SK-N-SH (cell line): ENCODE measurements around the gene CDH20. TPM values are rescaled to one million over a fixed set of nuclear protein-coding genes. Genes with fewer than 3 reads are reported as not detected.

Source experiments
- CTCF ChIA-PET: fragments of 300-600, 350-600 bp; formaldehyde crosslinking; extraction: SDS; loops from one replicate; lab custom pipeline; 2021; lab: Yijun Ruan, JAX
- POLR2A ChIA-PET: fragments of 350-600 bp; sonication (Branson Sonifier 250); formaldehyde crosslinking; extraction: SDS; loops from one replicate; lab custom pipeline; 2020; ENCODE audit warnings: antibody characterized with exemption, inconsistent platforms; lab: Yijun Ruan, JAX
- DNase-seq: peaks from one replicate; pipeline ENCODE4 v3.0.0; 2012
- H2AFZ ChIP-seq: fragments of 200-600 bp; sonication (generic); 2 replicates; pipeline ENCODE4 v1.8.1; 2016; ENCODE audit warnings: antibody characterized with exemption, mild to moderate bottlenecking, low read depth
- H3F3A ChIP-seq: fragments of 200-600 bp; sonication (generic); replicated peaks from 2 replicates; pipeline ENCODE3; 2016; ENCODE audit warnings: antibody characterized with exemption, mild to moderate bottlenecking; ENCODE audit not compliant: insufficient read depth
- H3K27ac ChIP-seq, 2 experiments: fragments of 200-500 bp in 1 of 2; fragments of 200-600 bp in 1 of 2; sonication (Bioruptor generic) in 1 of 2; sonication (generic), shearing (Covaris generic) in 1 of 2; 2 replicates each; pipeline versions ENCODE4 v1.5.1 to v1.6.1; 2014 to 2016; ENCODE audit warnings: low read depth in 2 of 2, inconsistent platforms in 1 of 2, low read length in 1 of 2, mild to moderate bottlenecking in 1 of 2, mixed read lengths in 1 of 2
- H3K27me3 ChIP-seq: fragments of 200-600 bp; sonication (generic), shearing (Covaris generic); 2 replicates; pipeline ENCODE4 v1.6.1; 2016; ENCODE audit warnings: mixed run types; ENCODE audit not compliant: insufficient read depth
- H3K36me3 ChIP-seq, 2 experiments: fragments of 200-500 bp in 1 of 2; fragments of 200-600 bp in 1 of 2; sonication (Bioruptor generic) in 1 of 2; sonication (generic) in 1 of 2; replicated peaks in 1 of 2; 2 replicates each; pipeline versions ENCODE3 to v1.5.1; 2014 to 2016; ENCODE audit warnings: low read length in 1 of 2, mild to moderate bottlenecking in 1 of 2; ENCODE audit not compliant: insufficient read depth in 2 of 2, control insufficient read depth in 1 of 2
- H3K4me1 ChIP-seq, 2 experiments: fragments of 200-500 bp in 1 of 2; fragments of 200-600 bp in 1 of 2; sonication (Bioruptor generic) in 1 of 2; sonication (generic), shearing (Covaris generic) in 1 of 2; 2 replicates each; pipeline versions ENCODE4 v1.5.1 to v1.6.1; 2014 to 2016; ENCODE audit warnings: low read depth in 1 of 2, low read length in 1 of 2, mixed run types in 1 of 2; ENCODE audit not compliant: insufficient read depth in 2 of 2, control insufficient read depth in 1 of 2
- H3K4me2 ChIP-seq: fragments of 200-600 bp; sonication (generic), shearing (Covaris generic); 2 replicates; pipeline ENCODE4 v1.6.1; 2017; ENCODE audit warnings: mixed run types
- H3K4me3 ChIP-seq, 2 experiments: fragments of 200-500 bp in 1 of 2; fragments of 200-600 bp in 1 of 2; sonication (Bioruptor generic) in 1 of 2; sonication (generic), shearing (Covaris generic) in 1 of 2; 2 replicates each; pipeline versions ENCODE4 v1.5.1 to v1.8.1; 2014 to 2016; ENCODE audit warnings: low read depth in 2 of 2, inconsistent platforms in 1 of 2, low read length in 1 of 2, mild to moderate bottlenecking in 1 of 2, mixed read lengths in 1 of 2, moderate library complexity in 1 of 2
- H3K79me2 ChIP-seq: fragments of 200-600 bp; sonication (generic); 2 replicates; pipeline ENCODE4 v1.8.1; 2017; ENCODE audit warnings: mild to moderate bottlenecking; ENCODE audit not compliant: insufficient read depth
- H3K9ac ChIP-seq: fragments of 200-600 bp; sonication (generic); 2 replicates; pipeline ENCODE4 v1.6.1; 2017; ENCODE audit warnings: mixed run types
- H3K9me2 ChIP-seq: fragments of 200-600 bp; sonication (generic); 2 replicates; pipeline ENCODE4 v1.6.1; 2017; ENCODE audit warnings: mixed run types
- H3K9me3 ChIP-seq: fragments of 200-600 bp; sonication (generic); 2 replicates; pipeline ENCODE4 v1.6.1; 2017; ENCODE audit warnings: mixed run types, mild to moderate bottlenecking, moderate library complexity
- H4K20me1 ChIP-seq: fragments of 200-600 bp; sonication (generic); 2 replicates; pipeline ENCODE4 v1.6.1; 2017; ENCODE audit warnings: mild to moderate bottlenecking, mixed run types; ENCODE audit not compliant: insufficient read depth
- CTCF ChIP-seq: fragments of 200-600 bp; sonication (generic); IDR thresholded peaks from 2 replicates; pipeline ENCODE4 v1.6.1; 2017; ENCODE audit warnings: antibody characterized with exemption, mild to moderate bottlenecking, moderate library complexity
- ELF1 ChIP-seq: IDR thresholded peaks from 2 replicates; pipeline ENCODE4 v1.4.0; 2012
- EP300 ChIP-seq, 2 experiments: IDR thresholded peaks; 2 replicates each; pipeline versions ENCODE4 v1.4.0 to v1.6.1; 2012; ENCODE audit warnings: borderline replicate concordance in 1 of 2, low read depth in 1 of 2, low read length in 1 of 2
- FOXJ3 ChIP-seq: sonication (generic); formaldehyde crosslinking; IDR thresholded peaks from 2 replicates; pipeline ENCODE4 v1.5.1; 2020; ENCODE audit warnings: mild to moderate bottlenecking, missing genetic modification reagents
- GABPA ChIP-seq: IDR thresholded peaks from 2 replicates; pipeline ENCODE4 v1.4.0; 2012; ENCODE audit warnings: low read depth, mild to moderate bottlenecking
- IRF3 ChIP-seq: fragments of 150-350 bp; IDR thresholded peaks from 2 replicates; pipeline ENCODE4 v1.6.1; 2016; ENCODE audit warnings: mild to moderate bottlenecking, low read depth, low read length
- MAX ChIP-seq: IDR thresholded peaks from 2 replicates; pipeline ENCODE4 v1.4.0; 2012; ENCODE audit warnings: low read depth
- NRF1 ChIP-seq: IDR thresholded peaks from 2 replicates; pipeline ENCODE4 v1.6.1; 2012; ENCODE audit warnings: low read depth, mild to moderate bottlenecking, low read length
- PBX3 ChIP-seq: IDR thresholded peaks from 2 replicates; pipeline ENCODE4; 2012
- RAD21 ChIP-seq: IDR thresholded peaks from 2 replicates; pipeline ENCODE4 v1.6.1; 2012; ENCODE audit warnings: mild to moderate bottlenecking, low read length
- RFX5 ChIP-seq: IDR thresholded peaks from 2 replicates; pipeline ENCODE4 v1.6.1; 2012; ENCODE audit warnings: mild to moderate bottlenecking, improper control_type of control experiment, low read length
- SIN3A ChIP-seq: IDR thresholded peaks from 2 replicates; pipeline ENCODE4 v1.6.1; 2012; ENCODE audit warnings: low read depth, mild to moderate bottlenecking, low read length, moderate library complexity, borderline replicate concordance
- SMC3 ChIP-seq: IDR thresholded peaks from 2 replicates; pipeline ENCODE4 v1.6.1; 2012; ENCODE audit warnings: low read depth, low read length, improper control_type of control experiment
- TCF12 ChIP-seq: IDR thresholded peaks from 2 replicates; pipeline ENCODE4 v1.4.0; 2012
- USF1 ChIP-seq: IDR thresholded peaks from 2 replicates; pipeline ENCODE4 v1.4.0; 2012; ENCODE audit warnings: low read depth, borderline replicate concordance
- YY1 ChIP-seq: IDR thresholded peaks from 2 replicates; pipeline ENCODE4 v1.4.0; 2012; ENCODE audit warnings: low read depth, mild to moderate bottlenecking
- ZBTB33 ChIP-seq: IDR thresholded peaks from 2 replicates; pipeline ENCODE4 v1.4.0; 2012; ENCODE audit warnings: low read depth, borderline replicate concordance
- WGBS: methylation state at CpG from one replicate; pipeline ENCODE4 v1.1.6; 2017; ENCODE audit warnings: low lambda C conversion rate; 5-methylcytosine and 5-hydroxymethylcytosine counted together
- polyA plus RNA-seq, 3 experiments: library from polyadenylated mRNA; depleted of rRNA; stranded (reverse); fragments of >200 nt; gene quantifications; 2 replicates each; pipeline ENCODE4 v1.2.3, GENCODE V29; 2012

Gene CDH20
- polyA plus RNA-seq, 1 of the 3 experiments (the other 2 are of a cell fraction): 1.1 TPM

- CTCF ChIA-PET: interaction anchor here (0.6 to 8.3 kb wide), 50 partner anchors 9 to 1514 kb away, joined by 3 to 116 read pairs (median 4); no protein-coding TSS in a partner anchor
- H3K9ac ChIP-seq: no peak overlapping the region
- WGBS: 0% methylated on average over 1 of the region's 1 CpG
- TF ChIP-seq NRF1 (no peak), MAX (0 out of 2 replicates have a peak, but pooled peaks have one; percentile 18), FOXJ3 (CRISPR knock-in tag) (no peak), SIN3A (no peak), IRF3 (no peak), CTCF (peak; percentile 84), ELF1 (no peak), PBX3 (no peak), GABPA (no peak), SMC3 (peak; percentile 97), RAD21 (peak; percentile 97), YY1 (no peak)
- TF ChIP-seq, all 33 proteins: peak for 4
- no peak overlapping the region for H3K4me2 ChIP-seq
- peak overlapping the region in 1 of 2 experiments; percentile 20; a peak in 1 of 4 replicates for H3K4me3 ChIP-seq
- H4K20me1 ChIP-seq: no peaks in the 10 kb centered on the region
- peak overlapping the region; percentile 48; the same call in 1 of the 2 replicates for H2AFZ ChIP-seq
- H3F3A ChIP-seq: no peaks in the 10 kb centered on the region
- H3K9me2 ChIP-seq: no peaks in the 10 kb centered on the region
- H3K4me1 ChIP-seq: no peaks in the 10 kb centered on the region
- no peaks in the 10 kb centered on the region for H3K79me2 ChIP-seq
- no peaks in the 10 kb centered on the region for H3K36me3 ChIP-seq
- H3K9me3 ChIP-seq: no peaks in the 10 kb centered on the region
- DNase-seq: peak; percentile 69
- H3K27ac ChIP-seq: no peak overlapping the region
- POLR2A ChIA-PET: no interaction called here
- H3K27me3 ChIP-seq: no peaks in the 10 kb centered on the region
Observed at GRCh38 chr18:61502472-61502871, 169.2 kb downstream of the CDH20 start.

- 63% methylated on average over 3 of the region's 3 CpGs for whole genome bisulfite sequencing
- no peaks in the 10 kb centered on the region for H3F3A ChIP-seq
- no peak for DNase-seq
- H3K27me3 ChIP-seq: no peaks in the 10 kb centered on the region
- H3K9me2 ChIP-seq: no peaks in the 10 kb centered on the region
- 0 out of 2 replicates have a peak overlapping the region, but pooled peaks have one; percentile 9 for H3K4me2 ChIP-seq
- H3K79me2 ChIP-seq: no peaks in the 10 kb centered on the region
- no peak overlapping the region for H3K9ac ChIP-seq
- H3K4me1 ChIP-seq: no peaks in the 10 kb centered on the region
- H3K4me3 ChIP-seq: no peak overlapping the region
- ChIA-PET POLR2A (no interaction called here), CTCF (interaction anchor here (1.0 to 8.3 kb wide), 16 partner anchors 14 to 834 kb away, joined by 3 to 116 read pairs (median 6); no protein-coding TSS in a partner anchor)
- no peaks in the 10 kb centered on the region for H3K36me3 ChIP-seq
- H3K27ac ChIP-seq: no peak overlapping the region
- no peaks in the 10 kb centered on the region for H4K20me1 ChIP-seq
- peak overlapping the region; percentile 49; the same call in 1 of the 2 replicates for H2AFZ ChIP-seq
- no peaks in the 10 kb centered on the region for H3K9me3 ChIP-seq
- TF ChIP-seq RFX5: no peak
- TF ChIP-seq CTCF: no peak
- no peak for TF ChIP-seq TCF12
- TF ChIP-seq ZBTB33: no peak
- TF ChIP-seq USF1: no peak
- TF ChIP-seq EP300 (IDR thresholded peaks at IDR 0.05; ENCODE audit: borderline replicate concordance in 1 of 2, low read depth in 1 of 2, low read length in 1 of 2): no peak
- no peak for TF ChIP-seq MAX
Observed at GRCh38 chr18:61503688-61504087, 170.5 kb downstream of the CDH20 start.
